Lung (tissue), 12 donors: Measurements from ENCODE around the gene OTULINL. TPM values are rescaled to one million over a fixed set of nuclear protein-coding genes. Genes with fewer than 3 reads are reported as not detected.

Experiments
- ATAC-seq: fragments of 200-7000 bp; cut with Tn5 transposase; one replicate; pipeline ENCODE4 v1.9.1; 2020; ENCODE audit warnings: moderate number of reproducible peaks; ENCODE audit not compliant: insufficient read depth, low FRiP score
- DNase-seq, 3 donors: peaks; one replicate each; pipeline ENCODE4 v3.0.0-alpha.2; 2013 to 2017
- H3K27ac ChIP-seq, 2 donors: one replicate each; pipeline ENCODE4 v1.5.1; 2013; ENCODE audit warnings: mild to moderate bottlenecking in 2 of 2, moderate library complexity in 2 of 2, control low read depth in 1 of 2, inconsistent platforms in 1 of 2, low read depth in 1 of 2, low read length in 1 of 2
- H3K27me3 ChIP-seq, 3 donors: one replicate each; pipeline ENCODE4 v1.5.1; 2013; ENCODE audit warnings: low read length in 2 of 3; ENCODE audit not compliant: control insufficient read depth in 3 of 3, insufficient read depth in 3 of 3
- H3K36me3 ChIP-seq, 4 donors: one replicate each; pipeline ENCODE4 v1.5.1; 2013; ENCODE audit warnings: low read length in 4 of 4, mild to moderate bottlenecking in 1 of 4, moderate library complexity in 1 of 4; ENCODE audit not compliant: control insufficient read depth in 4 of 4, insufficient read depth in 4 of 4
- H3K4me1 ChIP-seq, 5 donors: one replicate each; pipeline ENCODE4 v1.5.1; 2013; ENCODE audit warnings: low read length in 5 of 5, mild to moderate bottlenecking in 2 of 5, moderate library complexity in 1 of 5; ENCODE audit not compliant: control insufficient read depth in 5 of 5, insufficient read depth in 5 of 5
- H3K4me3 ChIP-seq: one replicate; pipeline ENCODE4 v1.5.1; 2013; ENCODE audit warnings: mild to moderate bottlenecking, control low read depth, moderate library complexity
- H3K9ac ChIP-seq, 2 donors: one replicate each; pipeline ENCODE4 v1.5.1; 2013; ENCODE audit warnings: low read length in 2 of 2, control low read depth in 1 of 2; ENCODE audit not compliant: insufficient read depth in 1 of 2
- H3K9me3 ChIP-seq, 4 donors: one replicate each; pipeline ENCODE4 v1.5.1; 2013; ENCODE audit warnings: low read length in 3 of 4, mild to moderate bottlenecking in 1 of 4, moderate library complexity in 1 of 4; ENCODE audit not compliant: control insufficient read depth in 4 of 4, insufficient read depth in 3 of 4
- CTCF ChIP-seq: IDR thresholded peaks from 2 replicates; pipeline ENCODE4 v1.5.1; 2012; ENCODE audit warnings: mild to moderate bottlenecking; ENCODE audit errors: control extremely low read depth, extremely low read depth
- WGBS, 2 donors: extraction: QIAGEN DNeasy Blood & Tissue Kit; methylation state at CpG; one replicate each; pipeline ENCODE4 v1.1.7; 2013; 5-methylcytosine and 5-hydroxymethylcytosine counted together
- polyA plus RNA-seq, 2 donors: library from polyadenylated mRNA; stranded (reverse); fragments of 200-250 nt; gene quantifications; one replicate each; pipeline ENCODE4 v1.2.1, GENCODE V29; 2013
- total RNA-seq, 2 donors: library from RNA; depleted of rRNA in 1 of 2; stranded (reverse); fragments of >200 nt in 1 of 2; gene quantifications; one replicate each; pipeline ENCODE4 v1.2.1, GENCODE V29; 2014 to 2021
- donor health status: control.
- donor health status: control.
- donor health status: Bipolar disorder and iron deficiency.
- donor health status: healthy.
- donor health status: DM: yes; HTN: yes; CAD: no.

OTULINL gene
- total and polyA plus RNA-seq, 4 donors, result 19.7 to 59.9 (median 30.0) TPM

- WGBS, 2 donors, result 59 to 87% methylated on average over 2 of the region's 2 CpGs
- no peaks in the 10 kb centered on the region for H3K27me3 ChIP-seq
- H3K4me1 ChIP-seq, result no peaks in the 10 kb centered on the region
- H3K36me3 ChIP-seq, result no peaks in the 10 kb centered on the region
- ATAC-seq (no peak), DNase-seq (no peak)
- H3K9ac ChIP-seq, result no peak overlapping the region
- H3K4me3 ChIP-seq, result no peak overlapping the region
- no peak overlapping the region for H3K27ac ChIP-seq
- no peaks in the 10 kb centered on the region for H3K9me3 ChIP-seq
- no peak for TF ChIP-seq CTCF
These were observed 49.1 kb downstream of the OTULINL start for GRCh38 chr5:14630671-14631070.

GRCh38 chr5:14635656-14636055 lies 54.1 kb downstream of the OTULINL start:
- Histone ChIP-seq H3K27me3 (no peaks in the 10 kb centered on the region), H3K9ac (no peak overlapping the region), H3K27ac (no peak overlapping the region), H3K4me3 (no peak overlapping the region), H3K36me3 (no peaks in the 10 kb centered on the region), H3K9me3 (no peaks in the 10 kb centered on the region), H3K4me1 (no peaks in the 10 kb centered on the region)
- DNase-seq (no peak), ATAC-seq (no peak)
- 82 to 90% methylated on average over 2 of the region's 2 CpGs for WGBS, 2 donors
- no peak for TF ChIP-seq CTCF

GRCh38 chr5:14640765-14641164 lies 59.2 kb downstream of the OTULINL start:
- Histone ChIP-seq H3K4me3 (no peak overlapping the region), H3K9me3 (peaks cover 0 to 2% (median 0%) of the 10 kb centered on the region in 4 donors), H3K36me3 (no peaks in the 10 kb centered on the region), H3K27me3 (no peaks in the 10 kb centered on the region), H3K4me1 (no peaks in the 10 kb centered on the region), H3K9ac (no peak overlapping the region), H3K27ac (no peak overlapping the region)
- no peak for TF ChIP-seq CTCF
- ATAC-seq, result no peak
- 77 to 84% methylated on average over 10 of the region's 10 CpGs for WGBS, 2 donors
- no peak for DNase-seq

- Histone ChIP-seq H3K36me3 (no peaks in the 10 kb centered on the region), H3K4me1 (no peaks in the 10 kb centered on the region), H3K9ac (no peak overlapping the region), H3K27ac (no peak overlapping the region), H3K4me3 (no peak overlapping the region), H3K9me3 (peaks cover 0 to 2% (median 0%) of the 10 kb centered on the region in 4 donors), H3K27me3 (no peaks in the 10 kb centered on the region)
- ATAC-seq (no peak), DNase-seq (no peak)
- 85 to 100% methylated on average over 1 of the region's 1 CpG for WGBS, 2 donors
- TF ChIP-seq CTCF, result no peak
These were observed 63.1 kb downstream of the OTULINL start for GRCh38 chr5:14644623-14645237.
